Coronary artery (tissue), 2 donors: Measurements from ENCODE around the gene KATNB1.

Source experiments
- DNase-seq: peaks from one replicate; pipeline ENCODE4 v3.0.0-alpha.2; 2017; ENCODE audit warnings: low spot score
- H3K27ac ChIP-seq, 2 donors: fragments of 200-600 bp; sonication (generic); one replicate each; pipeline ENCODE4 v1.5.1; 2016 to 2019
- H3K4me3 ChIP-seq: fragments of 200-600 bp; sonication (generic); 2 replicates; pipeline ENCODE4 v1.5.1; 2016; ENCODE audit warnings: mild to moderate bottlenecking, moderate library complexity
- TF ChIP-seq, protein P1 (sequence below): fragments of 200-600 bp; sonication (generic); IDR thresholded peaks from one replicate; pipeline ENCODE4 v1.5.1; 2019; ENCODE audit warnings: antibody characterized with exemption

KATNB1 gene

DNA sequence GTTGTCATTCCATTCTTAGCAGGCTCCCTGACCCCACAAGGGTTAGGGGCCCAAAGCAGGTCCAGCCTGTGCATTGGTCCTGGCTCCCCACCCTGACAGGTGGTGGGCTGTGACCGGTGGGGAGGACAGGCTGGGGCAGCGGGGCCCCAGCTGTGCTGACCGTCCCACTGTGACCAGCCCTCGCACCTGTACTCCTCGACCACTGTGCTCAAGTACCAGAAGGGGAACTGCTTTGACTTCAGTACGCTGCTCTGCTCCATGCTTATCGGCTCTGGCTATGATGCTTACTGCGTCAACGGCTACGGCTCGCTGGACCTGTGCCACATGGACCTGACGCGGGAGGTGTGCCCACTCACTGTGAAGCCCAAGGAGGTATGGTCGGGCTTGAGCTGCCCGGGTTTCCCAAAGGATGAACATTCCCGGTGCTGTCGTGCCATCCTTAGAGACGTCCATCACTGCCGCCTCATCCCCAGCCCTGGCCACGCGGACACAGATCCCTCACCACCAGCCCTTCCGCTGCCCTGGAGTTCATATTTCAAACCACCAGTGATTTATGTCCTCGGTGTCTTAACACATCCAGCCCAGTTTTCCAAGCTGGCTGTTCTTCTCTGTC lies 33.7 kb upstream of the KATNB1 start:
- no peak overlapping the region for H3K27ac ChIP-seq
- TF ChIP-seq, protein P1, sequence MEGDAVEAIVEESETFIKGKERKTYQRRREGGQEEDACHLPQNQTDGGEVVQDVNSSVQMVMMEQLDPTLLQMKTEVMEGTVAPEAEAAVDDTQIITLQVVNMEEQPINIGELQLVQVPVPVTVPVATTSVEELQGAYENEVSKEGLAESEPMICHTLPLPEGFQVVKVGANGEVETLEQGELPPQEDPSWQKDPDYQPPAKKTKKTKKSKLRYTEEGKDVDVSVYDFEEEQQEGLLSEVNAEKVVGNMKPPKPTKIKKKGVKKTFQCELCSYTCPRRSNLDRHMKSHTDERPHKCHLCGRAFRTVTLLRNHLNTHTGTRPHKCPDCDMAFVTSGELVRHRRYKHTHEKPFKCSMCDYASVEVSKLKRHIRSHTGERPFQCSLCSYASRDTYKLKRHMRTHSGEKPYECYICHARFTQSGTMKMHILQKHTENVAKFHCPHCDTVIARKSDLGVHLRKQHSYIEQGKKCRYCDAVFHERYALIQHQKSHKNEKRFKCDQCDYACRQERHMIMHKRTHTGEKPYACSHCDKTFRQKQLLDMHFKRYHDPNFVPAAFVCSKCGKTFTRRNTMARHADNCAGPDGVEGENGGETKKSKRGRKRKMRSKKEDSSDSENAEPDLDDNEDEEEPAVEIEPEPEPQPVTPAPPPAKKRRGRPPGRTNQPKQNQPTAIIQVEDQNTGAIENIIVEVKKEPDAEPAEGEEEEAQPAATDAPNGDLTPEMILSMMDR, result no peak
- peak; percentile 52 for DNase-seq
- H3K4me3 ChIP-seq, result no peak overlapping the region

GRCh38 chr16:57703416-57704010 lies 32.1 kb upstream of the KATNB1 start:
- peak; percentile 57 for DNase-seq
- Histone ChIP-seq H3K27ac (no peak overlapping the region), H3K4me3 (no peak overlapping the region)
- TF ChIP-seq, protein P1, result no peak

- no peak overlapping the region for H3K27ac ChIP-seq
- DNase-seq, result peak; percentile 16
- no peak overlapping the region for H3K4me3 ChIP-seq
- TF ChIP-seq, protein P1, result no peak
Measured at GRCh38 chr16:57704011-57704904, 31.3 kb upstream of the KATNB1 start.

DNA sequence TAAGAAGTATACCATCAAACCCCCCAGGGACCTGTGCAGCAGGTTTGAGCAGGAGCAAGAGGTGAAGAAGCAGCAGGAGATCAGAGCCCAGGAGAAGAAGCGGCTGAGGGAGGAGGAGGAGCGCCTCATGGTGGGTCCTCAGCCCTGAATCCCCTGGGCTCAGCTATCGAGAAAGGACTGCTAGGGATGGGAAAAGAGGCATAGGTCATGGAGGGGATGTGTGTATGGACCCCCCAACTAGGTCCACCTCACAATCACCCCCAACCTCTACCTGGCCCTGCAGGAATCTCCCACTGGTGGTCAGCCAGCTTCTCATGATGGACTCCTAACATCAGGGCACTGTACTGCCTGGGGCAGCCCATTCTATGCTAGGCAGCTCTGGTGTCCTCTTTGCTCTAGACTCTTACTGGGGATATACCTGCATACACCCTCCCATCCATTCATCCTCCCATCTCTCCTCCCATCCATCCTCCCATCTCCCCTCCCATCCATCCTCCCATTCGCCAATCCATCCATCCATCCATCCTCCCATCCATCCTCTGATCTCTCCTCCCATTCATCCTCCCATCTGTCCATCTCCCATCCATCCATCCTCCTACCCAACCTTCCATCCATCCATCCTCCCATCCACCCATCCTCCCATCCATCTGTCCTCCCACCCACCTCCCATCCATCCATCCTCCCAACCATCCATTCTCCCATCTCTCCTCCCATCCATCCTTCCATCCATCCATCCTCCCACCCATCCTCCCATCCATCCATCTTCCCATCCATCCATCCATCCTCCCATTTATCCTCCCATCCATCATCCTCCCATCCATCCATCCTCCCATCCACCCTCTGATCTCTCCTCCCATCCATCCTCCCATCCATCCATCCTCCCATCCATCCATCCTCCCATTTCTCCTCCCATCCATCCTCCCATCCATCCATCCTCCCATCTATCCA lies 30.4 kb upstream of the KATNB1 start:
- DNase-seq, result peak; percentile 68
- TF ChIP-seq, protein P1, result no peak
- Histone ChIP-seq H3K4me3 (no peak overlapping the region), H3K27ac (no peak overlapping the region)

DNA sequence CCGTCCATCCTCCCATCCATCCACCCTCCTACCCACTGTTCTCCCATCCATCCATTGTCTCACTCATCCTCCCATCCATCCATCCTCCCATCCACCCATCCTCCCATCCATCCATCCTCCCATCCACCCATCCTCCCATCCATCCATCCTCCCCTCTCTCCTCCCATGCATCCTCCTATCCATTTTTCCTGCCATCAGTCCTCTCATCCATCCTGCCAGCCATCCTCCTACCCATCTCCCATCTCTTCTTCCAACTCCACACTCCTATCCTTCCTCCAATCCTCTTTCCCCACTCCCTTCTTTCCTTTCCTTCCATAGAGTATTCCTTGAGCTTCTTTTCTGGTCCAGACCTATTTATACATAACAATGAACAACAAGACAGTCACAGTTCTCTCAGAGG lies 28.9 kb upstream of the KATNB1 start:
- TF ChIP-seq, protein P1, result no peak
- H3K27ac ChIP-seq, result no peak overlapping the region
- DNase-seq, result peak; percentile 2
- no peak overlapping the region for H3K4me3 ChIP-seq

DNA sequence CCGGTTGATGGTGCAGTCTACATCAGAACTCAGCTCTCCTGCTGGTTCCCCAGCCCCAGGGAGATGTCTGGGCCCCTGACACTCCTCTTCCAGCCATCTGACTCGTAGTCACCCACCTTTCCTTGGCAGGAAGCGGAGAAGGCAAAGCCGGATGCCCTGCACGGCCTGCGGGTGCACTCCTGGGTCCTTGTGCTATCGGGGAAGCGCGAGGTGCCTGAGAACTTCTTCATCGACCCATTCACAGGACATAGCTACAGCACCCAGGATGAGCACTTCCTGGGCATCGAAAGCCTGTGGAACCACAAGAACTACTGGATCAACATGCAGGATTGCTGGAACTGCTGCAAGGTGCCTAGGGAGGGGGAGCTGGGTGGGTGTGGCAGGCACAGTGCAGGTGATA lies 28.2 kb upstream of the KATNB1 start:
- no peak overlapping the region for H3K4me3 ChIP-seq
- peak; percentile 52 for DNase-seq
- TF ChIP-seq, protein P1, result no peak
- no peak overlapping the region for H3K27ac ChIP-seq
